Lower lobe of right lung (tissue), 2 donors: ENCODE data around the gene SLC16A5. TPM values are rescaled to one million over a fixed set of nuclear protein-coding genes. Genes with fewer than 3 reads are reported as not detected.

ENCODE experiments used
- ATAC-seq, 2 donors: fragments of 200-7000 bp; cut with Tn5 transposase; one replicate each; pipeline ENCODE4 v1.9.1; 2020 to 2022; ENCODE audit warnings: mild to moderate bottlenecking in 2 of 2, moderate library complexity in 2 of 2
- DNase-seq: peaks from one replicate; pipeline ENCODE4 v3.0.0-alpha.2; 2020
- H3K27ac ChIP-seq: fragments of 200-600 bp; one replicate; pipeline ENCODE4 v1.8.0; 2022
- H3K27me3 ChIP-seq: fragments of 200-600 bp; one replicate; pipeline ENCODE4 v1.8.0; 2022; ENCODE audit warnings: low read depth
- H3K36me3 ChIP-seq: fragments of 200-600 bp; one replicate; pipeline ENCODE4 v1.8.0; 2022; ENCODE audit warnings: mild to moderate bottlenecking
- H3K4me1 ChIP-seq: fragments of 200-600 bp; one replicate; pipeline ENCODE4 v1.8.0; 2022
- H3K4me3 ChIP-seq: fragments of 200-600 bp; one replicate; pipeline ENCODE4 v1.8.0; 2022; ENCODE audit warnings: mild to moderate bottlenecking
- H3K9me3 ChIP-seq: fragments of 200-600 bp; one replicate; pipeline ENCODE4 v1.8.0; 2022
- CTCF ChIP-seq: fragments of 200-600 bp; IDR thresholded peaks from one replicate; pipeline ENCODE4 v1.8.0; 2022; ENCODE audit warnings: antibody characterized with exemption, mild to moderate bottlenecking
- intact Hi-C: fragments of 100-400 bp; cut with DNase I; formaldehyde crosslinking; loops from one replicate; pipeline ENCODE4 v1.11.0; 2022
- total RNA-seq: library from RNA; stranded (reverse); fragmentation: NEBNext Ultra II Directional; extraction: Animal tissue kit (Norgen Biotek cat#: 25700); gene quantifications from one replicate; pipeline ENCODE4 v1.2.1, GENCODE V29; 2021
- donor health status: DM: no; HTN: yes; CAD: no; lungs with severe emphysema.

The SLC16A5 gene
- total RNA-seq, 1 donor from 2014 or later = 32.3 TPM

- intact Hi-C loops = loop anchor here (10.0 kb wide), 1 partner anchor 60 kb away; no protein-coding TSS in a partner anchor
- no peaks in the 10 kb centered on the region for H3K27me3 ChIP-seq
- H3K36me3 ChIP-seq = peaks cover 10% of the 10 kb centered on the region
- H3K27ac ChIP-seq = peak overlapping the region; percentile 91
- no peak for TF ChIP-seq CTCF
- ATAC-seq (no peak), DNase-seq (no peak)
- H3K9me3 ChIP-seq = no peaks in the 10 kb centered on the region
- H3K4me3 ChIP-seq = peak overlapping the region; percentile 71
- H3K4me1 ChIP-seq = peaks cover 54% of the 10 kb centered on the region
Observed at GRCh38 chr17:75114552-75115314, 27.0 kb downstream of the SLC16A5 start.

DNA sequence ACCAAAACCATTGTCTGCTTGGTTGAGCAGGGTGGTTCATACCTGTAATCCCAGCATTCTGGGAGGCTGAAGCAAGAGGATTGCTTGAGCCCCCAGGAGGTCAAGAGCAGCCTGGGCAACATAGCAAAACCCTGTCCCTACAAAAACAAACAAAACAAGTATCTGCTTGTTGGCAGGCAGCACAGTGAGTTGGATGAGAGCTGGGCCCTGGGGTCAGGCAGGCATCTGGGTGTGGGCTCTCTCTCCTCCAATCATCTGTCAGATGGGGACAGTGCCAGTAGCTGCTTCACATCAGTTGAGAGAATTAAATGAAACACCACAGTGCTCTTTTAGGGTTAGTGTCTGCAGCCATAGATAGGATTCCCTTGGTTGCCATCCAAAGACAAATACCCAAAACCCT, 27.8 kb downstream of the SLC16A5 start:
- Histone ChIP-seq H3K4me3 (no peak overlapping the region), H3K4me1 (peaks cover 51% of the 10 kb centered on the region), H3K27ac (peak overlapping the region; percentile 91), H3K27me3 (no peaks in the 10 kb centered on the region), H3K36me3 (peaks cover 16% of the 10 kb centered on the region), H3K9me3 (no peaks in the 10 kb centered on the region)
- intact Hi-C loops = loop anchor here (10.0 kb wide), 1 partner anchor 59 kb away; no protein-coding TSS in a partner anchor
- TF ChIP-seq CTCF = no peak
- ATAC-seq = no peak
- no peak for DNase-seq

- Histone ChIP-seq H3K9me3 (no peaks in the 10 kb centered on the region), H3K27me3 (no peaks in the 10 kb centered on the region), H3K36me3 (peaks cover 28% of the 10 kb centered on the region), H3K27ac (no peak overlapping the region), H3K4me3 (no peak overlapping the region), H3K4me1 (peaks cover 39% of the 10 kb centered on the region)
- intact Hi-C loops = loop anchor here (10.0 kb wide), 1 partner anchor 58 kb away; no protein-coding TSS in a partner anchor
- DNase-seq = no peak
- ATAC-seq = no peak
- TF ChIP-seq CTCF = no peak
Observed at GRCh38 chr17:75116737-75117136, 29.0 kb downstream of the SLC16A5 start.

DNA sequence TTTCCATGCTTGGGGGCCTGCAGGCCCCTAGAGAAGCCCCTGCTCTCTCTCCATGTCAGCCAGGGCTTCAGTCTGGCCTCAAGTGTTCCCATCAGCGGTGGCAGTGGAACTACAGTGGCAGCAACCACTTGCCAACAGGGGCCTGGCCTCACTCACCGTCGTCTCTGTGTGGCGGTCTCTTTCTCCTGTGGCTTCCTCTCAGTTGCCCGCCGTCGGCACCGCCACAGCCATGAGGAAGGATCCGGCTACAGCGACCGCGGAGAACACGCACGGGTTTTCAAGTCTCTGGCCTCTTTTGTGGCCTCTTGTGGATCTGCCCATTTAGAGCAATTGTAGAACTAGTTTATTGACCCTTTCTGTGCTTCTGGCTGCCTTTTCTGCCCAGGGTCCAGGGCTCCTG, 30.6 kb downstream of the SLC16A5 start:
- TF ChIP-seq CTCF = no peak
- Histone ChIP-seq H3K4me3 (no peak overlapping the region), H3K27ac (no peak overlapping the region), H3K36me3 (peaks cover 28% of the 10 kb centered on the region), H3K27me3 (no peaks in the 10 kb centered on the region), H3K9me3 (no peaks in the 10 kb centered on the region), H3K4me1 (peaks cover 33% of the 10 kb centered on the region)
- ATAC-seq (no peak), DNase-seq (no peak)
- intact Hi-C loops = loop anchor here (10.0 kb wide), 1 partner anchor 56 kb away; no protein-coding TSS in a partner anchor

DNA sequence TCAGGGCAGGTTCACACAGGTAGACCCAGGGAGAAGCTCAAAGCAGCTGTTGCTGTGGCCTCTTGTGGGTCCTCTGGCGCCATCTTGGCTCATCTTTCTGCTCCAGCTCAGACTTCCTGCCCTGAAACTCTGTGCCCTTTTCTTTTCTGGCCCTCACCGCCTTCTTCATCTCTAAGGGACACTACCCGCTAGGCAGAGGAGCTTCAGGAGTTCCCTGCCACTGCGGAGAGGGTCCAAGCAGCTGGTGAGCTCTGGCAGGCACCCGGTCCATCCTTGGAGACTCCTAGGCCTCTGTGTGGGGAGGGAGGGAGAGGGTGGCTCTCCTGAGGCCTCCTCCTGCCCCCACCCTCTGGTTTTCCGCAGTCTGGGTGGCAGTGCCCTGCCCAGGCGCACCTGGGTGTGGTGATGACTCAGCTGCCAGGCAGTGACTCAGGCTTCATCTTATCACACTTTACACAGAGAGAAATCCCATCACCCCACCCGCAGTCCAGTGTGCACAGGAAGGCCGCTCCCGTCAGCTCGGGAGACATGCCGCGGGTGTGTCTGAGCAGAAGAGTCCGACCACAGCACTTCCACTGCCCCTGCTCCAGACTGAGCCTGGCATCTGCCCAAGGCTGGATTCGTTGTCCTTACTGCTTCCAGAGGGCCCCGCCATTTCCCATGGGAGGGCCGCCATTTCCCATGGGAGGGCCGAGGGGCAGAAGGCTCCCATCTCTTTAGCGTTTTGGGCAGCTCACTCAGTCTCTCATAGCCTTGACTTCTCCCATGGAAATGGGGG, 36.5 kb downstream of the SLC16A5 start:
- peak overlapping the region; percentile 83 for H3K27ac ChIP-seq
- H3K36me3 ChIP-seq = peaks cover 28% of the 10 kb centered on the region
- peak; percentile 92 for ATAC-seq
- no peak for TF ChIP-seq CTCF
- intact Hi-C loops = no loop called here
- H3K4me1 ChIP-seq = peaks cover 25% of the 10 kb centered on the region
- no peaks in the 10 kb centered on the region for H3K27me3 ChIP-seq
- DNase-seq = peak; percentile 78
- no peaks in the 10 kb centered on the region for H3K9me3 ChIP-seq
- H3K4me3 ChIP-seq = no peak overlapping the region
